Measurements from ENCODE around the gene SEMA5A. TPM values are rescaled to one million over a fixed set of nuclear protein-coding genes. Genes with fewer than 3 reads are reported as not detected.
A peak's percentile ranks its signal among the peaks of the same experiment; 100 is the strongest.

SEMA5A gene
- total RNA-seq, 1 donor: under 0.01 TPM

DNA sequence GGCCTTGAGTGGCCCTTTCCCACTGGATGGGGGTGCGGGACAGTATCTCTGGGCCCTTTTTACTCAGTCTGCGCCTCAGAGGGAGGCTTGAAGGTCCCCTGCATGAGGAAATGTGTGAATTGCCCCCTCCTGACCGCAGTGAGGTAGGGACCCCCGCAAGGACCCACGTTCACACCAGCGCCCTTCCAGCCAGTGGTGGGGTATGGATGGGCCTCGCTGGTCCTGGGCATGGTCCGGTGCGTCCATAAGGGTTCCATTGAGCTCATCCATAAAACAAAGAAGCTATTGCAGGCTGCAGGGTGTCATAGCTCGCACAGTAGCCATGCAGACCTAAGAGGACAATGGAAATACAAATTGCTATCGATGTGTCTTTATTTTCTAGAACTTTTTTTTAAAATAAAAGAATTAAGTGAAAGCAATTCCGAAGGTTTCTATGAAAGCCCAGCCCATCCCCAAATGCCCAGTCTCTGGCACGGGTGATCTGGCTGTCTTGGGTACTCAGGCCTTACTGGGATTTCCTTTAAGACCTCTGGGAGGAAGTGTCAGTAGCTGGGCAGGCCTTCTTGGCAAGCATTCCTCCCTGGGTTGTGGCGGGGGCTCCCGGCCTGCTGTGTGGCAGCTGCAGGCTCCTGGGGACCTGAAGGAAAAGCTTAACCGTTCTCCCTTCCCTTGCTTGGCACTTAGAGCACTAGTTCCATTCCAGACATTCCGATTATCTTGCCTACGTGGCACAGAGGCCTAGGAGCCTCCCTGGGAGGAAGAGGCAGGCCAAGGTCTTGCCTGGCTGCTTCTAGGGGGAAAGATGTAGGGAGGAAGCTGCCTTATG lies 1.5 kb upstream of the SEMA5A start:
- peak in 1 of 3 donors; percentile 14 for DNase-seq (ENCODE audit: low read depth in 2 of 3, low spot score in 2 of 3)

DNA sequence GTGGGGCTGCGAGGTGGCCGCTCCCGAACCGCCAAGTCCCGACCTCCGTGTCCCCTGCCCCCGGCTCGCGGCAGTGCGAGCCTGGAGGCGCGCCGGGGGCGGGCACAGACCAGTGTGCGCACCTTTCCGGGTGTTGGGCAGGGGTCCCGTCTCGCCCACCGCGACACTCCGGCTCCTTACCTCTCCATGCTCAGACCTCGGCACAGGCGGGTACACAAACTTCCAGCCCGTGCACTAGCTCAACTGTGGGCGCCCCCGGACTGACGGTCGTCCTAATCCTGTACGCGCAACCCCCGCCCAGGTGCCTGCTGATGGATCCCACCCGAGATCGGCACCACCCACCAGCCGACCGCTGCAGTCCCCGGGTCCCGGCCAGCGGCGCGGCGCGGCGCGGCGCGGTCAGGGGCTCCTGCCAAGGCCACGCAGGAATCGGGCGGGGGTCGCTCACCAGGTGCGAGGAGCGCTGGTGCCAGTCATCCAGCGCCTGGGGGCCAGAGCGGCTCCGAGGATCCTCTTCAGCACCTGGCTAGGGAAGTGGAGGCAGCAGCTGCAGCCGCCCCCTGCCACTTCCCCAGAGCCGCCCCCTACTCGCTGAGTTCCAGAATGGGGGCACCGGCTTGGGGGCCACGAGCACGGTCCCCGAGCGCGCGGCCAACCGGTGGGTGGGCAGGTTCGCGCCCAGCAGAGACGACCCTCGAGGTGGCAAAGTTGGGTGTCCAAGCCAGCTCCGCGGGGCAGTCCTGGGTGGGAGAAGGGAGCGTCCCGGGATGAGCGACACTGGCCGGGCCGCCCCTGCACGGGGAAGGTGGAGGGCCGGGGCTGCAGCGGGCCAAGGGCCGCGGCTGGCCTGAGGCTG lies 511 bp downstream of the SEMA5A start:
- peak in 1 of 3 donors; percentile 1 for DNase-seq (ENCODE audit: low read depth in 2 of 3, low spot score in 2 of 3)

DNA sequence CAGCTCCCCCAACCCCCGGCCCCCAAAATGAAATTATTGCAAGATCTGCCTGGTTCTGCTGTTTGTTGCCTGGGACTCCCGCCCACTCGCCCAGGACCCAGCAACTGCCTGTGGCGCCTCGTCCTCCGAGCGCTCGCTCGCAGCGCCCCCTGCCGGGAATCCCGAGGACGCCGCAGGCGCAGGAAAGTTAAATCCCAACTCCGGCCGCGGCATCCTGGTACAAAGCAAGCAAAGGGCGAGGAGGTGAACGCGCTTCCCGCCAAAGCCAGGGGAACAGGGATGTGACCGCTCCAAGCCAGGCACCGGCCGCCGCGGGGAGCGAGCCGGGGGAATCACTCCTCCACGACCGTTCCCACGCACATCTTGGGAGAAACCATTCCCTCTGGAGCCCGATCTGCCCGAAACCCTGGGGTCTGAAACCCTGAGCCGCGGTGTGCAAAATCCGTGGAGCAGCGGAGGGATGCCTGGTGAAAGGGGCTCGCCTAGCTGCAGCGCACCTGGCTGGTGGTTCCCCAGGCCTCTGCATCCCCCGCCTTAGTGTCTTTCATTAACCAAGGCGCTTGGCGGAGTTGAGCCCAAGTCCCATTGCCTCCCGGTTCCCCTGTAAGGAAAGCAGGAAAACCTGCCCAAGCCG lies 1.3 kb downstream of the SEMA5A start:
- DNase-seq (ENCODE audit: low read depth in 2 of 3, low spot score in 2 of 3): peak; percentile 14 to 66 (median 46)

DNA sequence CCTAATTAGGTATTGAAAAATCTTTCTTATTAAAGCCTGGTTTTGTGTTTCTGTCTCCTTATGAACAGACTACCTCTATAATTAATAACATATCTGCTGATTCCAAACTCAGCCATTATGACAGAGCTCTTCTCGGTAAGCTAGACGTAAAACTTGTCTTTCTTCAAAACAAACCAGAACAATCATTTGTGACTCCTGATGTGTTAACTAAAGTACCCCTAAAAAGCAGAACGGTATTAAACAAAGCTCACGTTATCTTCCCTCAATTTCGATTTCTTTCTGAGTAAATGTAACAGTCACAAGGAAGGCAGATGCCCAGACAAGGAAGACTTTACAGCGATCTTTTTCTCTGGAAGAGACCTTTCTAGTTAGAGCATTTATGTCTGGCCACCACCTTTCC lies 1.8 kb downstream of the SEMA5A start:
- no peak for DNase-seq (ENCODE audit: low read depth in 2 of 3, low spot score in 2 of 3)

DNA sequence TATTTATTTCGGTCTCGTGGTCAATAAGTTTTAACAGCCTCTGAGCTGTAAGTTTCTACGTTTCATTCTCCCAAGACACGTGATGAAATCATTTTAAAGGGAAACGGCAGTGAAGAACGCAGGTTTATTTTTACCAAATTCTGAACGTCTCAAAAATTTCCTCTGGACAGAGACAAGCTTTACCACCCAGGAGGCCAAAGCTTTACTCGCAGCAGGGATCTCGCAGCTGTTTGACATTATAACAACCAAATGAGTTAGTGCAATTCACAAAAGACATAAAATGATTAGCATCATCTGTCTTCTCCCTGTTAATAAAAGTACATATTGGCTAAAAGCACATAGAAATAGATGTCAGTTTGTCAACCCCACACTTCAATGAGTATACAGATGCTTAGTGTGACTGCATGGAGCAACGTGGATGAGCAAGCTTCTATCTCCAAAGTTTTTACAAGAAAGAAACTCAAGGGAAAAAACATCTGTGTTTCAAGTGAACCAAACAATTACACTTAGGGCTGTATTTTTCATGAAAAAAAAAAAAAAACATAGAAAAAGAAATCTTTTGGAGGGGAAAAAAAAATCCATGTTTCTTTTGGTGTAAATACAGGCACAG lies 2.5 kb downstream of the SEMA5A start:
- DNase-seq (ENCODE audit: low read depth in 2 of 3, low spot score in 2 of 3): no peak

DNA sequence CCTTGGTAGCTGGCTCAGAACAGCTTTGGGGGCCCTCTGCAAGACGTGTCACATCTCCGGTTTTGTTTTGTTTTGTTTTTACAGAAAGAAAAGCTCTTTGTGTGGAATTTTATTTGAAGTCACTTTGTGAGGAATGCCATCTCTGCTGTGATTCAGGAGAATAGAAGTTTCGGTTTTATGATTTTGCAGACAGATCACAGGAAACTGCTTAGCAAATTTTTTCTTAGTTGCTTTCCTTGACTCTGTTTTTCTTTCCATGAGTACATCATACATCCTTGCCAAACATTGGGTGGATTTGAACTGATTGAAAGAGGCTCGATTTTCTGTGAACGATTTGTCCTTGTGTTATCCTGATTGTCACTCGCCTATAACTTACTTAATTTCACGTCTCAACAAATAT lies 5.1 kb downstream of the SEMA5A start:
- no peak for DNase-seq (ENCODE audit: low read depth in 2 of 3, low spot score in 2 of 3)

DNA sequence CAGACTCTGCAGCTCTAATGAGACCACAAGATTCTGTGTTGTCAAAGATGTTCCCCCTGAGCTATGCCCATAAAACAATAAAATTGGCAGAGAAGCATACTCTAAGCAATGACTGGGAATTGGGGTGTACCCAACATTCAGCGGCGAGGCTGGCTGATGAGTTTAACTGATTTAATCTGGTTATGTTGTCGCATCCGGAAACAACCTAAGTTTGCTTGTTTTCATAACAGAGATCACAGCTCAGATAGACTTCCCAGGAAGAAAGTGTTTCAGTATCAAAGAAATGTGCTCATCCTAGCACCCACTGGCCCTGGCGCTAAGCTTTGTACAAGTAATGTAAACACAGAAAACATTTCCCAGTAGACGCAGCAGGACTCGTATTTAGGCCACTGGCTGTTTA lies 7.4 kb downstream of the SEMA5A start:
- no peak for DNase-seq (ENCODE audit: low read depth in 2 of 3, low spot score in 2 of 3)

DNA sequence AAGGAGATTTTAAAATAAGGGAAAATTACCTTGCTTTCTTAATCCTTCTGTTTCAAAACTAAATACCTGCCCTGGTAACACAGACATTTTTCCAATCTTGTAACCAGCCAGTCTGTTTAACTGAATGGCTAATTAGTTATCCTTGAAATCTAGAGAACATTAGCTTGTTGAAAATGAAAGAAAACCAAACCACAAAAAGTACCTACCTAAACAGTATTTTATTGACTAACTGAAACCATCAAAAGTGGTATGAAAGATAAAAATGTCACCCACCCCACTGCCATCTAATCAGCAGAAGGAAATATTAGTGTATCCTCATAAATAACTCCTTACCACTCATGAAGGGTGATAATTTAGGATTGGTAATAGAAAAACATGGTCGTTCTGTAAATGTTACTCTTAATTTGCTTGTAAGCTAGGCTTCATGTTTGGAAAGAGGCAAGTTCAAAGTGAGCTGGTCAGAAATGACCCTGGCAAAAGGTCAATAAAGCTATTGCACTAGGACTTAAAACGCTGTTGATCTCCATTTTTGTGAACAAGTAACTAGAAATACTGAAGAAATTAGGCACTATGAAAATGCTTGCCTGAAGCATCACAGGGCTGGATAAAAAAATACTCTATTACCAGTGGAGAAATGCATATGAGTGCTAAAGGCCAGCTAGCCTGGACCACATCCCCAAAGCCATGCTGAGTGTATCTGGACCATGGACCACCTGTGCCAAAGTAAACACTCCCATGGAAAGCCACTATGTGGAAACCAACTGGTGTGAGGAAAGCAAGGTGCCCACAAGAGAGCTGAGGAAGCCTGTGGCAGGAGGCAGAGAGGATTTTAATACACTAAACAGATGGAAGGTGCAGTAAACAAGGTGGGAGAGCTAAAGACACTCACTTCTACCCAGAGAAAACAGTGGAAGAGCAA lies 8.4 kb downstream of the SEMA5A start:
- DNase-seq (ENCODE audit: low read depth in 2 of 3, low spot score in 2 of 3): no peak

DNA sequence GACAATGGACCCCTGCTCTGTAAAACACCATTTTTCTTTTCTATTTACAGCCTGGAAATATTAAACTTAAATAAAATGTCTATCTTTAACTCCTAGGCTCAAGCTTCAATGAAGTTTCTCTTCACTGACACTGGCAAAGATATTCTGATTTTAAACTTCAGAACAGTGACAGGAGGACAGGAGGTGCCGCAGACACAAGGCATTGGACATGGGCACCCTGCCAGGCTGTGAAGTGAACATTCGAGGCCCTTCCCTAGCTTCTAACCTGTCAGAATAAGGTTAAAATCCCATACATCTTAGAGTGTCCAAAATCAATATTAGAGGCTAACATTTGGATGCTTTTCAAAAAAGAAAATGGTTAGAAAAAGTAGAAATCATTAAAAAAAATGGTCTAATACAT lies 9.2 kb downstream of the SEMA5A start:
- DNase-seq (ENCODE audit: low read depth in 2 of 3, low spot score in 2 of 3): no peak

DNA sequence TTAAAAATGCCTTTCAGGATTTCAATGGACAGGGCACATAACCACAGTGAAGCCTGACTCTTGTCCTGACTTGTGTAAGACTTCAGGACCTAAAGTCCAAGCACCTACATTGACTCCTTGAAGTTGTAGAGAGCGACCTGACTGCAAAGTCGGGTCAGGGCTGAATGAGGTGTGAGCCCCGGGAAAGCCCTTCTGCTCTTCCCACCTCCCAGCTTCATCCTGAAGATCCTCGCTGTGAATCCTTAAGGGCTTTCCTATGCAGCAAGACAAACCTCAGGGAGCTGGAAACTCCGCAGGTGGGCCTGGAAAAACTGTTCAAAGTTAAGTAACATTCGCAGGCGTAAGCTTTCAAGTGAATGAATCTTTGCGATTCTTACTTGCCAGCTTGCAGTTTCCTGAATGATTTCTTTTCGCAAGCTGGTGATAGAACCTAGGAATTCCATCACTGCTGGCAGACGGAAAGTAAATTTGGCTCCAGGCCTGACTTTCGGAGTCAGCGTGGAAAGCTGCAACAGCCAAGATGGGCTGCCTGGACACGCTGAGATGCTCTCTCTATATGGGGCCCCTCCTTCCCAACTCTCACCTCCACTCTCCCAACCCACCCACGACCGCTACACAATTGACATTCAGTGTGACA lies 10.9 kb downstream of the SEMA5A start:
- no peak for DNase-seq (ENCODE audit: low read depth in 2 of 3, low spot score in 2 of 3)

DNA sequence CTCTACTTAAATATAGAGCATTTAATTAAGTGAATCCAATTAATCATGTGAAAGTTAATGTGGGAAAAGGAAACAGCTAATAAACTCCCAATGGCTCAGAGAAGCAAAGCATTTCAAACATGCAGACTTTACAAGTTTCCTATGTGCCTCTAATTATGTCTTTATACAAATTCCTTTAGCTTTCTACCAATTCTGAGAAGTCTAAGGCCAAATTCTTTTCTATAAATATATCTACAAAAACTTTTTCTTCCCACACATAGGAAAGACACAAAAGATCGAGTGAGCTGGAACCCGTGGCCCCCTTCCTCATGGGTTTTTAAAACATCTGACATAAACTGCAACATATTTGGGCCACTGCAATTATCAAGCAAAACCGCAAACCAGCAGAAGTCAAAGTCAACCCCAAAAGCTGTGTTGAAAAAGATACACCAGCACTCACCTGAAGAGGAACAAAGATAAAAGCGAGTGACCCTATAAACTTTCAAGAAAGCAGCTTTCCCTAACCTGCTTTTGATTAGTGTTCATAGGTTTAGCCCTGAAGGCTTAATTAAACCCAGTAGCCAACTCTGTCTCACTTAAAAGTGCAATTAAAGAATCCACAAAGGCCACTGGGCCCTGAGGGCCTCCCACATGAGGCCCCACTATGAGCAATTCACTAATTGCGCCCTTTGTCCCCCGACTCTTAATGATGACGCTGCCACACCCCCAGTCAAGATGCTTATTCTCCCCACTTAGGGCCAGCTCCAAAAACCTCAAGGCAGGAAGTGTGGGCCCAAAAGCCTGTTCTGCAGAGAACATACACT lies 12.1 kb downstream of the SEMA5A start:
- no peak for DNase-seq (ENCODE audit: low read depth in 2 of 3, low spot score in 2 of 3)

DNA sequence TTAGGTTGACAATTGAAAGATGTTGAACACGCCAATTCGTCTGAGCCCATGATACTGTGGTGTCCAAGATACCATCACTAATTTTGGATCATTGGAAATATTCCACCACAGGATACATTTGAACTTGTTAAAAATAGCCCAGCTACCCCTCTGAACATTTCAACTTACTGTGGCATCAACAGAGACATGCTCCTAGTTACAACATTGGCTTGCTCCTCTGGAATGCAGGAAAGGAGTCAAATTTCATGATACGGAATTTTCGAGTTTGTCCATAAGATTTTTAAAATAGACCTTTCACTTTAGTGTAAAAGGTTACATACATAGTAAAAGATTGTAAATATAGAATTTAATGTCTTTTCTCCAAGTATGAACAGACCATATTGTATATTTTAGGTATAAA lies 12.8 kb downstream of the SEMA5A start:
- DNase-seq (ENCODE audit: low read depth in 2 of 3, low spot score in 2 of 3): no peak

DNA sequence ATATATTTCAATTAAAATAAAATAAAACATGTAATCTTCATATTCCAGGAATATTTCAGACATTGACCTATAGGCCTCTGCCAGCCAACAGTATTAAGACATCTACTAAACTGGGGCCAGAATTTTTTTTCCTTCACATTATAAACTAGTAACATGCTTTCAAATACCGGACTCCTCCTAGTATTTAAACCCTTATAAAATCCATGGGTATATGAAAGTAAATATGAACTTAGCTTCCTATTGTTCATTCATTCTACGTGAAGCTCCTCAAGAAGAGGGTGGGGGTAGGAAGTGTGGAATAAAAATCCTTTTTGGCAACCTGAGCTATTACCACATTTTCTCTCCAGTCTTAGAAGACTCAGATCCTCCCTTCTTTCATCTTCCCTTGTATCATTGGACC lies 16.4 kb downstream of the SEMA5A start:
- no peak for DNase-seq (ENCODE audit: low read depth in 2 of 3, low spot score in 2 of 3)

DNA sequence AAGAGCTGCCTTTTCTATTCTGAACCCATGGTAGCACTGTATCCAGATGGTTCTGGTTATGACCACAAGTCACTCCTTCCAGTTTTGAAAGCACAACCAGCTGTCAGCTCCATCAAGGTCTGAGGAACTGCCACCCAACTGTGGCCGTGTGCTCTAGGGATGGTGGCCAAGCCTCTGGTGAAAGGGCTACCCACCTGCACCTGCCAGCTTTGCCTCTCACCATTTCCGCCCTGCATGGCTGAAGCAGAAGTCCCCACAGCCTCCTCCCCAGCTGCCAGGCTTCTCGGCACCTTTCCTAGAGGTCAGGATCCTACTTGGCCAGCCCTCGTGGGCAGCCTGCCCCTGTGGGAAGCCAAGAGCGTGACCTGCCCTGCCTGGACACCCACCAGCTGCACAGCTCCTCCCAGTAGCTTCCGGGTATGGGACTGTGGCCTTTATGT lies 16.8 kb downstream of the SEMA5A start:
- DNase-seq (ENCODE audit: low read depth in 2 of 3, low spot score in 2 of 3): no peak

DNA sequence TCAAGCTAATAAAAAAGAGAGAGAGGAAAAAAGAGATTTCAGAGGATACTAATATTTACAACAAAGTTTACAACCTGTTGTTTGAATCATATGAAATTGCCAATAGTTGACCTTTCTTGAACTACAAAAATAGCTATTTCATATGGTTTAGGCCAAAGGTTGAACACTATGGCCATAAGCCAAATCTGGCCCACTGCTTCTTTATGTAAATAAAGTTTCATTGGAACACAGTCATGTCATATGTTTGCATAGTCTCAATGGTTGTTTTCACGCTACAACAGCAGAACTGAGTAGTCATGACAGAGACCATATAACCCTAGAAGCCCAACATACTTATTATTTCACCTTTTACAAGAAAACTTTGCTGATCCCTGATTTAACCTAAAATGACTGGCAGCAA lies 20.9 kb downstream of the SEMA5A start:
- no peak for DNase-seq (ENCODE audit: low read depth in 2 of 3, low spot score in 2 of 3)

DNA sequence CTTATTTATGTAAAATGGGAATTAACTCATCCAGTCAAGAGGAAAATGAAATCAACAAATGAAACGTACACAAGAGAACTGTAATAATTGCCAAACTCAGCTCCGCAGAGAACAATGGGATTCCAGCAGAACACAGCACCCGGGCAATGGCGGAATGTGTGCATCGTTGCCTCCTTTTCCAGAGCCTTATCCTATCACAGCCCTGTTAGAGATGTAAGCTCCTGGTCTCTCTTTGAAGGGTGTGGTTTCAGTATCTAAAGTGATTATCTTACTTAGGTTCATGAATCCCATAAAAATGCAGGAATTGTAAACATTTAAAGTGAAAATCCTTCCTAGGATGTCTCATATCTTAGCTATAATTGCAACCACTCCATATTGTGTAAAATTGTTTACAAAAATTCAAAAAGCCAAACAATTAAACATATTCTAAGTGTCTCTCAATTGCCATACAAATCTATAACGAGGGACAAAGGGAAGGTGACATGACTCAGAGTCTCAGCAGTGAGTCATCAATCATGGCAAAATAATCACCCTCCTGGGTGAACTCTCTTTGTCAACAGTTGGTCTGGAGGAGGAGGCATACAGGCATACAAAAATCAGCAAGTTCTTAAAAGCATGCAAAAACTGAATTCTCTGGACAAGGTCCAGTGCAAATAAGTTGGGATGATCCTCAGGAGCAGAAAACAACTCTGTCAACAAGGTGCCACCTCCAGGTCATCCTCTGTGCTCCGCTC lies 22.6 kb downstream of the SEMA5A start:
- DNase-seq (ENCODE audit: low read depth in 2 of 3, low spot score in 2 of 3): no peak

DNA sequence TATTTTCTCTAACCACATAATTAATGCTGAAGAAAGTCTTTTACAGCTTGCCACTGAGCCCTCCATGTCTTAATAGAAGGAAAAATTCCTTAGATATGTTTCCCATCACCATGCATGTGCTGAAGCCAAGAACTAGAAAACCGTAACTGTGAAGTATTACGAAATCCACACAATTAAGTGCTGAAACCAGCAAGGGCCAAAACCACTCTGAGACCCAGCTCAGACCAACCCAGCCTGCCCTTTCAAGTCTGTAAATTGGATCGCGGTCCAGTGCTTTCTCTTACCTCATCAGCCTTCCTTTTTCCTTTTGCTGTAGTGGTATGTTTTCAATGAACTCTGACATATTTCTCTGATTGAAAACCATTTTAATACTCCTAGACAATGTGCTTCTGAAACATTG lies 26.3 kb downstream of the SEMA5A start:
- no peak for DNase-seq (ENCODE audit: low read depth in 2 of 3, low spot score in 2 of 3)

DNA sequence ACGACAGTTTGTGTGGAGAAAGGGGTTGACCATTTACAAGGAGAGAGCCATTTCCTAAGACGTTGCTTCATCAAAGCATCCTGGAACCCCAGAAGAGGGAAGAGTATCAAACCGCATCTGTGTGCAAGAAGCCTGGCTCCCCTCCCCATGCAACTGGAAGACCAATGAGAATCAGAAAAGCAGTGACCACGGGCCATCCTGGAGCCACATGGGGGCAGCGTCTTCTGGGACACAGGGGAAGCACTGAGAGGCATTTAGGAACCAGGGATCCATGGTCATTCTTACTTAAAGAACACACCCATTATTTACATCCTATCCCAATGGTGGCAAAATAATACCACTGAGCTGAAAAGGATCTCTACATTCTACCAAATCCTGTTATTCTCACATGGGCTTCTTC lies 29.3 kb downstream of the SEMA5A start:
- DNase-seq (ENCODE audit: low read depth in 2 of 3, low spot score in 2 of 3): no peak
